HG03175 (cell line): ENCODE measurements around the gene CCDC13.
A peak's percentile ranks its signal among the peaks of the same experiment; 100 is the strongest.
"Not testable (repeated sequence)": the region's sequence is repeated elsewhere in the genome, so short reads cannot be mapped to it uniquely, and the experiment has no call there.

Source experiments
- ATAC-seq: cut with Tn5 transposase; IDR thresholded peaks from one replicate; pipeline ENCODE4 v1.9.1; 2021; ENCODE audit warnings: mild to moderate bottlenecking, moderate library complexity; ENCODE audit not compliant: unreplicated experiment

CCDC13 gene, protein sequence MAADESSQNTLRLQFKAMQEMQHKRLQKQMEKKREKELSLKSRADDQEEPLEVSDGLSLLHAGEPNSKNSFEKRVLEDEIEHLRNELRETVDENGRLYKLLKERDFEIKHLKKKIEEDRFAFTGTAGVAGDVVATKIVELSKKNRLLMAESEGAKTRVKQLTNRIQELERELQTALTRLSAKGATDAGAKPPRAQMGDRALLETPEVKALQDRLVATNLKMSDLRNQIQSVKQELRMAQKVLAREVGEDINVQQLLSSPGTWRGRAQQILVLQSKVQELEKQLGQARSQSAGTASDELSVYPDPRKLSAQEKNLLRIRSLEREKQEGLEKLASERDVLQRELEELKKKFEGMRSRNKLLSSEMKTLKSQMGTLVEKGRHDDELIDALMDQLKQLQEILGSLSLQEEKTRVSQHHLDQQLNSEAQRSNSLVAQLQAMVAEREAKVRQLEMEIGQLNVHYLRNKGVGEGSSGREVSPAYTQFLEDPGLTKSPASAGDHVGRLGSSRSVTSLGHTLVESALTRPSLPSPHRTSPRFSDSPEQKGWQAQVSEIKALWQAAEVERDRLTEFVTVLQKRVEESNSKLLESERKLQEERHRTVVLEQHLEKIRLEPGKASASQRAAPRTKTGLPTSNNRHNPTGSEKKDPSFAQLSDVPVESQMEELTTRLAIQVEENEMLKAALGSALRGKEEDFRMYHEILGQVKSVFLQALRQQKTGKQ

DNA sequence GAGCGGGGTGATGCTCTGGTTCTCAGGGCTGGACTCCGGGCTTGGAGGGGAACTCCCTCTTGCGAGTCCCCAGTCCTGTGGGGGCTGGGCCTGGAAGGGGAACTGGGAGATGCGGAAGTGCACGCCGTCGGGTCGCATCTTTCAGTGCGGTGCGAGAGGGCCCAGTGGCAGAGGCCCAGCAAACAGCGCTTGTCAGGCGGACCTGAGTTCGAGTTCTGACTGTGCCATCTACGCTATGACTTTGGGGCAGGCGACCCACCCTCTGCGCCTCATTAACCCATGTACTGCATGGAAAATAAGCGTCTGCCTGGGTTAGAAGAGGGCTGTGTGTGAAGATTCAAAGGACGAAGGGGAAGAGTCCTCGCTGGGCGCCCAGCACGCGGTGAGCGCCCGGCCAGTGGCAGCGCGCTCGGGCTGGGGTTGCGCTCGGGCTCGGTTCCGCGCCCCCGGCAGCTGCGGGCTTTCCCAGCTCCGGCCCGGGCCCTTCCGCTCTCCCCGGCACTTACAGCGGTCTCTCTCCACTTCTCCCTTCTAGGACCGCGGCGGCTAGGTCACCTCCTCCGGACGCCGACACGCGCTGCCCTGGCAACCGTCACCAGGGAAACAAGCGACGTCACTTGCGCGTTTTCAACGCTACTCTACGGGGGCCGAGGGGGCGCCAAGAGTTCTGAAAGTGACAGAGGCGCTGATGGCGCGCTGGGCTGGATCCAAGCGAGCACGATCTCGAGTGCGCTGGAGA, at the start of gene CCDC13:
TSS of gene CCDC13 (minus strand) at position 584 of the 739 bp plus-strand sequence. CDS start 14,908 bp downstream, outside the sequence.
- ATAC-seq, result peak; percentile 98

DNA sequence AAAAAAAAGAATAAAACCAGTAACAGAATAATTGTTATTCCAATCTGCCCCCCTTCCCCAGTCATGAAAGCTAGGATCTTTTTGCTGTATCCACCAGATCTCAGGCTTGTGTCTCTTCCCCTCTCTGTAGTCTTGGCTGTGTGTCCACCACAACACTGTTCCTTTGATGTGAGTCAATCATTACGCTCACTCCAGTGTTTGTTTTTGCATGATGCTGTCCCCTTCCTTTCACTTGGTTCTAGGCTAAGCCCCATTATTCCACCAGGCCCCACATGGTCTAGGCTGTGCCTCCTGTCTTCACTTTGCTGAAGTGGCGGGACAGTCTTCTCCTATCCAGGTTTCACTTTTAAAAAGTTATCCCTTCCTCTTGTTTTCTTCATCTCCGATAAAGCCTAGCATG, 49.8 kb upstream of the CCDC13 start:
- ATAC-seq, result no peak

DNA sequence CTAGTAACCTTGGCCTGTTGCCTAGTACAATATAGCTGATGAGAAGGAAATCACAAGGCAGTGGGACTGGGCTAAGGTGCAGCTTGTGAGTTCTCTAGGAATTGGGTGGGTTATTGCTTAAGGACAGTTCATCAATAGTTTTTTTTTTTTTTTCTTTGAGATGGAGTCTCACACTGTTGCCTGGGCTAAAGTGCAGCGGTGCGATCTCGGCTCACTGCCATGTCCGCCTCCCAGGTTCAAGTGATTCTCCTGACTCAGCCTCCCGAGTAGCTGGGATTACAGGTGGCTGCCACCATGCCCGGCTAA, 47.6 kb upstream of the CCDC13 start:
- ATAC-seq, result no peak

DNA sequence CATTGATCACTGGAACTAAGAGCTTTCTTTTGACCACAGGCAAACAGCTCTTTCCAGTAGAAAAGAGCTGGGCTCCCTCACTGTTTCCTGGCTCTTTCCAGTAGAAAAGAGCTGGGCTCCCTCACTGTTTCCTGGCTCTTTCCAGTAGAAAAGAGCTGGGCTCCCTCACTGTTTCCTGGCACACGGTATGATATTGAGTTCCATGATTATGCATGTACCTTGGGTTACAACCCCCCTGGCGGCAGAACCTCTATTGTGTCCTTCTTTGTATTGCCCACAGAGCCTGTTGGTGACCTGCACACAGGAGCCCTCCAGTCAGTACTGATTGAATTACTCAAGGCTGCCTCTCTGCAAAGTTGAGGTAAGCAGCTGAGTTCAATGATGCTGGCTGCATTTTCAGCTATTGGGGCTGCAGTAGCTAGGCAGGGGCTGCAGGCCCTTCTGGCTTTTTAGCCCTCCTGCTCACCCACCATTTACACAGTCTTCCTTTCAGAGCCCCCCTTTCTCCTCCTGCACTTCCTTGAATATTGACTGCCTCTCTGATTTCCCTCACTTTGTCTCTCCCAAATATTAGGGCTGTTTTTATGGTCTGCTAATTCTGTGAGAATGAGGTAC, 46.4 kb upstream of the CCDC13 start:
- ATAC-seq, result no peak

DNA sequence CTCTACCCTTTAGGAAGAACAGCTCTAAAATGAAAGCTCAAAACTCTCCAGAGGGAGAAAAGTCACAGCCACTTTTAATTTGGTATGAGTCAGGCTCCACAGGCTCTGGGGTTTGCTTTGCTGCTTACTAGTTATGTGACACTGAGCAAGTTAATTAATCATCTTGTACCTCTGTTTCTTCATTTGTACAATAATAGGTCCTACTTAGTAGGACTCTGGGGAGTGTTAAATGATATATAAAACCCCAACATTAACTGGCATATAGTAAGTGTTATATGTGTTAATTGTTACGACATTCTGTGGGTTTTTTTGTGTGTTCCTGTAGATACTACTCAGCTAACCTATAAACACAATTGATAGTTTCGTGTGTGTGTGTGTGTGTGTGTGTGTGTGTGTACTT, 42.8 kb upstream of the CCDC13 start:
- ATAC-seq, result no peak

DNA sequence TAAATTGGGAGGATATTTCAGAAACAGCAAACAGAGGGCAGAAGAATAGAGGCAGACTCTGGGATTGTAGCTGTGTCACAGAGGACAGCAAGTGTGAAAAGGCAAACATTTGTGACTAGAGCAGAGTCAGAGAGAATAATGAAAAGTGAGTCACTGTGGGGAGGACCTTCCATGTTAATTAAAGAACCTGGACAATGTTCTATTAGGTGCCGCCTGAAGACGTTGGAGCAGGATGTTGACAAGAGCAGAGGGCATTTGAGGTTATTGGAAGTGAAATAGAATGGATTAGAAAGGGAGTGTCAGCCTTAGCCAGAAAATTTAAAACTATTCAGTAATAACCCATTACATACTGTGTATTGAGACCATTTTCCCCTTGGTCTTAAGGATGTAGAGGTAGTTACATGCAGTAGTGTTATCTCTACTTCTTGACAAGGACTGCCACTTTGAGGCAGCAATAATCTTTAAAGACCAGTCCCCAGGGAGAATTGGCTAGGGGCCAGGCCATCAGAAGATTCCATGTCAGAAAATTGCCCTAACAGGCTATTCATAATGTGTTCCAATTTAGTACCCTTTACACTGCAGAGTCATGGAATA, 42.0 kb upstream of the CCDC13 start:
- no peak for ATAC-seq

DNA sequence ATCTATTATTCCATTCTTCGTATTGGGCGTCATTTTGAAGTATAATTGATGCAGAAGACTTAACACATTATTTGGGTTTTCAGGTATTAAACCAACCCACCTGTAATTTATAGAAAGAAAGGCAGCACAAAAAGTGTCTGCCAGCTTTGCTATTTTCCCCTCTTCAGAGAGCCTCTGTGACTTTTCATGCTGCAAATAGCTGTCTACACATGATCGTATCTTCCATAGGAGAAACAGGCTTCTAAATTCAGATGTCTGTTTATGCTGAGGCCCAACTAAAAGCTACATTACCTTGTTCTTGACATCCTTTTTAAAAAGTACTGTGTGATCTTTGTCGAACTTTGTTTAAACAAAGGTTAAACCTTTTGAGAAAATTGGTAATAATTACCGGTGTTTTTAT, 41.2 kb upstream of the CCDC13 start:
- no peak for ATAC-seq

DNA sequence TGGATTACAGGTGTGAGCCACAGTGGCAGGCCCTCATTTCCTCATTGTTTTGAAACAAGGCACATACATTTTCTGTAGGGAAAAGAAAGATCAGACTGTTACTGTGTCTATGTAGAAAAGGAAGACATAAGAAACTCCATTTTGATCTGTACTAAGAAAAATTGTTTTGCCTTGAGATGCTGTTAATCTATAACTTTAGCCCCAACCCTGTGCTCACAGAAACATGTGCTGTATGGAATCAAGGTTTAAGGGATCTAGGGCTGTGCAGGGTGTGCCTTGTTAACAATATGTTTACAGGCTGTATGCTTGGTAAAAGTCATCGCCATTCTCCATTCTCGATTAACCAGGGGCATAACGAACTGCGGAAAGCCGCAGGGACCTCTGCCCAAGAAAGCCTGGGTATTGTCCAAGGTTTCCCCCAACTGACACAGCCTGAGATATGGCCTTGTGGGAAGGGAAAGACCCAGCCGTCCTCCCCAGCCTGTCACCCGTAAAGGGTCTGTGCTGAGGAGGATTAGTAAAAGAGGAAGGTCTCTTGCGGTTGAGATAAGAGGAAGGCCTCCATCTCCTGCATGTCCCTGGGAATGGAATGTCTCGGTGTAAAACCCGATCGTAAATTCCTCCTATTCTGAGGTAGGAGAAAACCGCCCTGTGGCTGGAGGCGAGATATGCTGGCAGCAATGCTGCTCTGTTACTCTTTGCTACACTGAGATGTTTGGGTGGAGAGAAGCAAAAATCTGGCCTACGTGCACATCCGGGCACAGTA, 38.2 kb upstream of the CCDC13 start:
- ATAC-seq, result not testable (repeated sequence)

DNA sequence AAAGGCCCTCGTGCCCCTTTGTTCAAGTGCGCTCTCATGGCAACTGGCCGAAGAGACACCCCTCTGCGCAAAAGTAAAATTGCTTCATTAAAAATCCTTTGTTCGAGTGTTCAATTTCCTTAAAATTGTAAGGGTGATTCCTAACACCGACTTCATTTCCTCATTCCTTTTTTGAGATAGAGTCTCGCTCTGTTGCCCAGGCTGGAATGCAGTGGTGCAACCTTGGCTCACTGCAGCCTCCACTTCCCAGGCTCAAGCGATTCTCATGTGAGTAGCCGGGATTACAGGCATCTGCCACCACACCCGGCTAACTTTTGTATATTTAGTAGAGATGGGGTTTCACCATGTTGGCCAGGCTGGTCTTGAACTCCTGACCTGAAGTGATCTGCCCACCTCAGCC, 37.7 kb upstream of the CCDC13 start:
- ATAC-seq, result not testable (repeated sequence)

DNA sequence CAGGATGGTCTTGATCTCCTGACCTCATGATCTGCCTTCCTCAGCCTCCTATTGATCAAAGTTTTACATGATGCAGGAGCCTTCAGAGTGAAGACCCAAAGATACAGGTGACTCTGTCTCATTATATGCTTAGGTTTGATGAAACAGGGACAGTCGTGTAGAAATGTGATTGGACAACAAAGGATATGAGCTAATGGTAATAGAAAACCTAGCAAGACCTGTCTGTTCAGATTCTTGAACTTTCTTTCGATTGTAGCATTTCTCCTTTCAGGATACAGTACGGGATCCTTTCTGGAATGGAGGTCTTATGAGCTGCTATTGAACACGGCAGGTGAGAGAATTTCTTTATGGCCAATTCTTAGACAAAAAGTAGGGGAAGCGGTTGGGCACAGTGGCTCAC, 36.1 kb upstream of the CCDC13 start, which contains the start of gene ACKR2:
TSS of gene ACKR2 (plus strand) at position 244 of the 400 bp plus-strand sequence. CDS start 55,058 bp downstream, outside the sequence.
- no peak for ATAC-seq

DNA sequence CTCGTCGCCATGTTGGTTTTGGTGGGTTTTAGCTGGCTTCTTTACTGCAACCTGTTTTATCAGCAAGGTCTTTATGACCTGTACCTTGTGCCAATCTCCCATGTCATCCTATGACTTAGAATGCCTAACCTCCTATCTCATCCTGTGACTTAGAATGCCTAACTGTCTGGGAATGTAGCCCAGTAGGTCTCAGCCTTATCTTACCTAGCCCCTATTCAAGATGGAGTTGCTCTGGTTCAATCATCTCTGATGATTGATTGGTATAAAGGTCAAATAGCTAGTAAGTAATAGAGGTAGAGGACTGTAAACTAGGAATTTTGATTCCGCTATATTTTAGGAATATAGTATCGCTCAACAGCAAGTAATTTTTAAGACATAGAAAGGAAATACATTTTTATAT, 34.9 kb upstream of the CCDC13 start:
- ATAC-seq, result no peak

DNA sequence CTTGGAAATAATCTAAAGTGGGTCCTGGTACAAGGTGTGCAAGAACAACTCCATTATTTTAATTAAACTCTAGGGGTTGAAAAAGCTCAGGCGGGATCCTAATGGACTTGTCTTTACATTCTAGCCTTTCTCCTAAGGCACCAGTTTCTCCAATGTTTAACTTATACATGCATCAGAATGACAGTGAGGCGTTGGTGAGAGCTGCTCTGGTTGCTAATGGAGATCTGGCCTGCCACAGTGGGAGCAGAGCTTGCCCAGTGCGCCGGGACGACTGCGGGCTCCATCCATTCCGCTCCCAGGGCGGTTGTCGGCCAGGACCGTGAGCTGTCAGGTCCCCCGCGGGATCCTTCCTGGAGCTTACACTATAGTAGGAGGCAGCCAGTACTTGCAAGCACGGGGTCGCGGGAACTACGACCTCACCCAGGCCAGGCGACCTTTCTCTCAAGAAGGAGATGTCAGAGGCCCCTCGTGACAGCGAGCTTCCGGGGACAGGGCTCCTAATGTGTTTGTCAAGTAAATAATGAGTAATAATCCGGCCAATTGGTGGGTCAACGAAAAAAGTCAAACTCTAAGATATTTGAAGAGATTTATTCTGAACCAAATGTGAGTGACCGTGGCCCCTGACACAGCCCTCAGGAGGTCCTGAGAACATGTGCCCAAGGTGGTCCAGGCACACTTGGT, 32.2 kb upstream of the CCDC13 start:
- ATAC-seq, result no peak

DNA sequence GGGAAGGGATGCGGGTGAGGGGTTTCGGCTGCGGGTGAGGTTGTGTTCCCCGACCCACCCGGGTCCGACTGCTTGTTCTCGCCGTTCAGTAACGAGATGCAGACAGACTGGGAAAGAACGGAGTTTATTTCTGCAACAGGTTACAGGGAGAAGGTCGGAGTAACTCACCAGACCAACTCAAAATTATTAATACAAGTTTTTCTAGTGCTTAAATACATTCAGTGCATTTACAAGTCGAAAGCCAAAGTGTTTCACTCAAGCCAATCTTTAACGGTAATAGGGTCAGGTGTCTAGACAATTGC, 31.7 kb upstream of the CCDC13 start:
- ATAC-seq, result no peak

DNA sequence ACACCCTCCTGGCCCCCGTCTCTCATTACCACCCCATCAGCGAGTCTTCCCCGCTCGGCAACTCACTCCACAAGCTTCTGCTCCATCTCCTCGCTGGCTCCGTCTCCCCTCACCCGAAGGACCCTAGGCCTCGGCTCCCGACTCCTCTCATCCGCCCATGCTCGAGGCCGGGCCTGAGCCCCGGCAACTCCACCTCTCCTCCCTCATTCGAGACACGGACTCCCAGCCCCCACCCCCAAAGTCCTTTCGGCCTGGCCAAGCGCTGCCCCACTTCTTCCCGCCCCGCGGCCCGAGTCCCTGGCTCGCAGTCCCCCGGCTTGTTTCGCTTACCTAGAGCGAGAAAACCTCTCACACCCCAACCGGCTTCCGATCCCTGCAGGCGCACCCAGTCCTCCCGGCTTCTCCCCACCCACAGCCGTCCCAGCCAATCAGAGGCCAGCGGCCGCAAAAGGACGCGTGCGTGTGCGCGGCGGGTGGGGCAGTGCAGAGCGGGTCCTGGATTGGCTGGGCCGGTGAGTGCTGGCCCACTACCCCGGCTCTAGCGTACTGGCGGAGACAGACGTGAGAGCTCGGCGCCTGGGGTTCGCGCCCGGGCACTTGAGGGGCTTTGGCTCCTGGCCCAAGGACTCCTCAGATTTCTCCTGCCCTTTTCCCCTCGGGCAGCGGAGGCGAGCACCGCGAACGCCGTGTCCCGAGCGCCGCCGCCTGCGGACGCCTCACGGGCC, 31.2 kb upstream of the CCDC13 start, which contains the start of gene HIGD1A:
TSS of gene HIGD1A (minus strand) at position 385 of the 725 bp plus-strand sequence. CDS start 10,237 bp downstream, outside the sequence.
- ATAC-seq, result peak; percentile 99

DNA sequence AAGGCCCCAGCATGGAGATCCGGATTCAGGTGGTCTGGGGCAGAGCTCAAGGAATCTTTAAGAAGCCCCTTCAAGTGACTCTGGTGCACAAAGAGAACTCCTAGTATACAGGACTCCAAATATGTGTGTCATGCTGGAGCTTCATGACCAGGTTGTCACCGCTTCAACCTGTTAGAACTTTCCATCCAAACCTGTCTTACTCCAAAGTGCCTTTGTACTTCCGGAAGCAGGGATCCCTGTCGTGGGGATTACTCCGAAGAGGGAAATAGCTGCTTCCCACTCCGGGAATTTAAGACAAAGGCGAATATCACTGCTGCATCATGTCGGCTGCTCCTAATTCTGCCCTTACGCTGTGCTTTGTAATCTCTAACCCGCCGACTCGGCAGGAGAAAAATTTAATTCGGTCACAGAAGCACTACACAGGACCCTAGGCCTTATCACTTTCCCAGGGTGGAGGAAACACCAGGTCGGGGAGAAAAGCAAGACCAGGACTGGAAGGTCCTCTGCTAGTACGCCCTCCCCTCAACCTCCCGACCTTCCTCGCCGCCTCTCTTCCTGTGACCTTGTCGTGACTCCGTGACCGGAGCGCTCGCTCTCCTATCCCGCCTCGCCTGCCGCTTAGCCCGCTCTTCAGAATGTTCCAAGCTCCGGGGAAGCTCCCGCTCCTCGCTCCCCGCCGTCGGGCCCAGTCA, 30.5 kb upstream of the CCDC13 start:
- peak; percentile 13 for ATAC-seq

DNA sequence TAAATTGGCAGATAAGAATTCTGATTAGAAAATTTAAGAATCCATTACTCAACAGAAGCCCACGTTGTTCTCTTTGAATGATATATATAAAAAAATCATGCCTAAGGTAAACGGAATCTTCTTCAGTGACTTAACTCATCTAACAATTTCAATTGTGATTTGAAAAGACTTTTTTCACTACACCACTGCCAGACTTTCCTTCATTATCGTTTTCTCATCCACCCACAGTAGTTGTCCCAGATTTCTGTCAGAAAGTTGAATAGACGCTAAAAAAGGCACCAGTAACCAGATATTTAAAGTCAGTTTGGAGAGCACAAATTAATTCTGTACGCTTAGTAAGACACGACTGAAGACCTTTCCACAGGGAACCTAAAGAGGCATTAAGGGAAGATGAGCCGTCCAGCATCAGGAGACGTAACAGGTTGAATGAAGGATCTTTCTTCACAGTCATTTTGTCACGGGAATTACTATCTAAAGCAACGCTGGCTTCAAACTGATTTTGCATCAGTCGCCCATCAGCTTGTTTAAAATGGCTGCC, 29.9 kb upstream of the CCDC13 start:
- no peak for ATAC-seq

DNA sequence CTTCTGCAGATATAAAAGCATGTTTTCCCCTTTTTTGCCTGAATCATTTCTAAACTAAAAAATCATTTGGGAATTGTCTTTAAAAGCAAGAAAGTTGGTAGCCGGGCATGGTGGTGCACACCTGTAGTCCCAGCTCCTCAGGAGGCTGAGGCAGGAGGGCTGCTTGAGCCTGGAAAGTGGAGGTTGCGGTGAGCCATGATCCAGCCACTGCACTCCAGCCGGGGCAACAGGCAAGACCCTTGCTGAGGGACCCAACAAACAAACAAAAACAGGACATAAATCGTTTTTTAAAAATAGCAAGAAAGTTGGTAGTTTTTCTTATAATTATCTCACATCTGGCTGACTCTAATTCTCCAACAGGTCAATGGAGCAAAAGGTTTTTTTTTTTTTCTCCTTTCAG, 28.7 kb upstream of the CCDC13 start:
- ATAC-seq, result no peak

DNA sequence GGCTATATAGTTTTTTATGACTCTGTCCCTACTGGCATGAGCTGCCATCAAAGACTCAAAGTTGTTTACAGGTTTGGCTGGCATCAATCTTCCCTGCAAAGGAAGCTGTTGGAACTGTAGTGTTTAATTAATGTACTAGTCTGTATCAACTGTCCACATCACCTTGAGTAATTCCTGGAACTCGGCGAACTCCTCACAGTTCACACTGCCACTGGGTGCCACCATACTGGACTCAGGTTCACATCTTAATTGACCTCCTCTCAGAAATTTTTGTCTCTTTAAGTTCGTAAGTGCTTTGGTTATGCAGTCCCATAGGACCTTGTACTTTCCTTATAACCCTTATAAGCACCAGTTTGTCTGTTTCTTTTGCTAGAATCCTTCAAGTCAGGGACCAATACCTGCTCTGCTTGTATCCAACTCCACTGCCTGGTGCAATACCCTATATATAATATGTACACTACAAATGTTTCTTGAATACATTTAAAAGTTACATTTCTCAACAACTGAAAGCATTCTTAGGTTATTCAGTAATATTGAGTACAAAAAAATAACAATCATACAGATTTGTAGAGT, 28.1 kb upstream of the CCDC13 start:
- no peak for ATAC-seq
